Endothelial cell (in vitro differentiated cells): ENCODE results near the gene HEG1. TPM values are rescaled to one million over a fixed set of nuclear protein-coding genes. Genes with fewer than 3 reads are reported as not detected.

Experiments used
- DNase-seq: peaks from one replicate; pipeline ENCODE4 v3.0.0; 2021; ENCODE audit warnings: low spot score
- H3K27ac Mint-ChIP-seq: one replicate; pipeline ENCODE4 v1.8.0; 2021; ENCODE audit warnings: mixed read lengths, inconsistent platforms; ENCODE audit not compliant: unreplicated experiment
- H3K27me3 Mint-ChIP-seq: one replicate; pipeline ENCODE4 v1.8.0; 2021; ENCODE audit warnings: mild to moderate bottlenecking, moderate library complexity, mixed read lengths, inconsistent platforms; ENCODE audit not compliant: unreplicated experiment
- H3K36me3 Mint-ChIP-seq: one replicate; pipeline ENCODE4 v1.8.0; 2021; ENCODE audit warnings: mild to moderate bottlenecking, low read depth, mixed read lengths, inconsistent platforms; ENCODE audit not compliant: unreplicated experiment
- H3K4me1 Mint-ChIP-seq: one replicate; pipeline ENCODE4 v1.8.0; 2021; ENCODE audit warnings: mild to moderate bottlenecking, mixed read lengths, inconsistent platforms; ENCODE audit not compliant: unreplicated experiment
- H3K4me3 Mint-ChIP-seq: one replicate; pipeline ENCODE4 v1.8.0; 2021; ENCODE audit warnings: mild to moderate bottlenecking, mixed read lengths, inconsistent platforms; ENCODE audit not compliant: unreplicated experiment
- H3K9me3 Mint-ChIP-seq: one replicate; pipeline ENCODE4 v1.8.0; 2021; ENCODE audit warnings: mixed read lengths, inconsistent platforms; ENCODE audit not compliant: unreplicated experiment
- CTCF ChIP-seq: fragments of 200-600 bp; sonication (generic); IDR thresholded peaks from one replicate; pipeline ENCODE4 v1.5.0; 2021; ENCODE audit warnings: antibody characterized with exemption; ENCODE audit not compliant: unreplicated experiment
- total RNA-seq: library from RNA; stranded (reverse); fragmentation: NEBNext Ultra II Directional; extraction: Animal tissue kit (Norgen Biotek cat#: 25700); gene quantifications from one replicate; pipeline ENCODE4 v1.2.1, GENCODE V29; 2021; ENCODE audit not compliant: unreplicated experiment

Gene HEG1
- total RNA-seq, 1 donor from 2014 or later: 17.1 TPM

DNA sequence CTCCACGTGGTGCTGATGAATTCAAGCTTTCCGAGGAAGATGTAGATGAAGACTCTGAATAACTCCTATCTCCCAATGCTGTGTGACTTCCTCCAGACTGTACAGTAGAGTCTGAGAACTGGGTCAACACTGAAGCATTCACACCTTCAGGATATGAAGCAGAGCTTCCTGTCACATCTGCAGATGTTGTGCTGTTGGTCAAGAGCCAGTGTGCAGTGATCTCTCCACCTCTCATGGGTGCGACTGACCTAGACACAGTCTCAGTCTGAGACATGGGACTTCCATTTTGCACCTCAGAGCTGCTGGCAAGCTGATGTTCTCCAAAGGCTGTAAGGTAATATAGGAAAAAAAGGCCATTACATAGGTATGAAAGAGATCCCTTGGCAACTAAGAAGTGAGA lies 36.5 kb downstream of the HEG1 start:
- Mint-ChIP-seq H3K27me3 (no peaks in the 10 kb centered on the region), H3K36me3 (peaks cover 12% of the 10 kb centered on the region)

DNA sequence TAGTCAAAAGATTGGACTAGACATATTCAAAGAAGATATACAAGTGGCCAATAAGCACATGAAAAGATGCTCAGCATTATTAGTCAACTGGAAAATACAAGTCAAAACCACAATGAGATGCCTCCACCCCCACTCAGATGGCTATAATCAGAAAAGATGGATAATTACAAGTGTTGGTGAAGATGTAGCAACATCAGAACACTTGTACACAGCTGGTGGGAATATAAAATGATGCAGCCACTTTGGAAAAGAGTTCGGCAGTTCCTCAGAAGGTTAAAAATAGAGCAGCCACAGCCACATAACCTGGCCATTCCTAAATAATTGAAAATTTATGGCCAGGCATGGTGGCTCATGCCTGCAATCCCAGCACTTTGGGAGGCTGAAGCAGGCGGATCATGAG lies 38.4 kb downstream of the HEG1 start:
- H3K27ac Mint-ChIP-seq: no peak overlapping the region
- H3K9me3 Mint-ChIP-seq: no peaks in the 10 kb centered on the region
- H3K27me3 Mint-ChIP-seq: no peaks in the 10 kb centered on the region
- peaks cover 23% of the 10 kb centered on the region for H3K36me3 Mint-ChIP-seq
- H3K4me1 Mint-ChIP-seq: peaks cover 7% of the 10 kb centered on the region
- H3K4me3 Mint-ChIP-seq: no peak overlapping the region
- TF ChIP-seq CTCF: no peak
- no peak for DNase-seq

More for the DNA sequence above, 36.5 kb downstream of the HEG1 start:
- no peak for TF ChIP-seq CTCF
- DNase-seq: no peak
- no peaks in the 10 kb centered on the region for H3K9me3 Mint-ChIP-seq
- no peak overlapping the region for H3K27ac Mint-ChIP-seq
- no peak overlapping the region for H3K4me3 Mint-ChIP-seq
- peaks cover 23% of the 10 kb centered on the region for H3K4me1 Mint-ChIP-seq

GRCh38 chr3:125014570-125015179 lies 41.1 kb downstream of the HEG1 start:
- peaks cover 2% of the 10 kb centered on the region for H3K27me3 Mint-ChIP-seq
- no peak for TF ChIP-seq CTCF
- DNase-seq: no peak
- H3K9me3 Mint-ChIP-seq: no peaks in the 10 kb centered on the region
- H3K36me3 Mint-ChIP-seq: peaks cover 26% of the 10 kb centered on the region
- no peak overlapping the region for H3K27ac Mint-ChIP-seq
- H3K4me1 Mint-ChIP-seq: peaks cover 4% of the 10 kb centered on the region
- H3K4me3 Mint-ChIP-seq: peak overlapping the region; percentile 23

DNA sequence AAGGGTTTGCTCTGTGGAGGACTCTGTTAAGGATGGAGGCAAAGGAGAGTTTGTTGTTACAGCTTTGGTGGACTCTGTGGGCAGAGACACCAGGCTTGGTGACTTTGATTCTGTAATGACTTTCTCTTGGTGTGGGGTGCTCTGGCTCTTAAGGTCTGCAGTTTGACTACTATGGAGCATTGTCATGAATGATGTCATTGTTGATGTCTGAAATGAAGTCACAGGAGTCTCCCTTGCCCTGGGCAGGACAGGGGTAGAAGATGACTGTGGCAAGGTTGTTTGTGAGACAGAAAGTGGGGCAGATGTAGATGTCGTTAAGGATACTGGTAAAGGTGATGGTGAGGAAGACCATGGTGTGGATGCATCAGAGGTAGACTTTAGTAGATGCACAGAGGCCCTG lies 42.7 kb downstream of the HEG1 start:
- Mint-ChIP-seq H3K9me3 (no peaks in the 10 kb centered on the region), H3K4me3 (peak overlapping the region; percentile 3), H3K36me3 (peaks cover 20% of the 10 kb centered on the region), H3K27ac (no peak overlapping the region), H3K4me1 (no peaks in the 10 kb centered on the region), H3K27me3 (peaks cover 2% of the 10 kb centered on the region)
- TF ChIP-seq CTCF: no peak
- DNase-seq: no peak

DNA sequence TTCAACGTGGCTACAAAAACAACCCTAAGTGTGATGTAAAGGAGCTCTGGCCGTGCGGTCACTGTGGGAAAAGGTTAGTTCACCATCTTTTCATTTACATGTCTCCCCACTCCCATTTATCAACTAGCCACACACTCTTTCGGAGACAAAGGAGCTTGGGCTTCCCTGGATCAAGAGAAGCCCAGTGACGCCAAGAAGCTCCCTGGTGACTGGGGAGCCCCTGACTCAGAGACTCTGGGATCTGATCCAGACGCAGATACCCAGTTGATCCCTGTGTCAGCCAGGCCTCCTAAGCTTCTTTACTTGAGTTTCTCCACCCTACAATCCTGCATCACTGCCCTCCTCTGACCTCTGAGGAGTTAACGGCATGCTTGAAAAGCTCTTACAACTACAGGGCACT lies 43.9 kb downstream of the HEG1 start:
- Mint-ChIP-seq H3K27ac (no peak overlapping the region), H3K4me1 (no peaks in the 10 kb centered on the region), H3K9me3 (no peaks in the 10 kb centered on the region), H3K27me3 (peaks cover 2% of the 10 kb centered on the region), H3K4me3 (no peak overlapping the region), H3K36me3 (peaks cover 19% of the 10 kb centered on the region)
- DNase-seq: no peak
- no peak for TF ChIP-seq CTCF
